ENCODE measurements around the gene TUBG2.

The TUBG2 gene

DNA sequence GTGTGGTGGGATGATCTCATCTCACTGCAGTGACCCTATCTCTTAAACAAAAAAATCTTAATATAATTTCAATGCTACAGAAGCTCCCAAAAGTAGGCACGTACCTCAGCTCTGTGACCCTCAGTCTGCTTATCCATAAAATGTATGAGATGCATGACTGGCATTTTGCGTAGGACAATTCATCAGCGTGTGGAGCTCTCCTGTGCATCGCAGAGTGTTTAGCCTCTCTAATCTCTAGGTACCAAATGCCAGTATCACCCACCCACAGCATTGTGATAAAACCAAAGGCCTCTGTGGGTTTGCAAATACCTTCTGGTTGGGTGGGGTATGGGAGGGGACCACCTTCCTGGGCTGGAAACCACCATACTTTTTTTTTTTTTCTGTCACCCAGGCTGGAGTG, 19.0 kb upstream of the TUBG2 start:
- TF ChIP-seq, protein P1, sequence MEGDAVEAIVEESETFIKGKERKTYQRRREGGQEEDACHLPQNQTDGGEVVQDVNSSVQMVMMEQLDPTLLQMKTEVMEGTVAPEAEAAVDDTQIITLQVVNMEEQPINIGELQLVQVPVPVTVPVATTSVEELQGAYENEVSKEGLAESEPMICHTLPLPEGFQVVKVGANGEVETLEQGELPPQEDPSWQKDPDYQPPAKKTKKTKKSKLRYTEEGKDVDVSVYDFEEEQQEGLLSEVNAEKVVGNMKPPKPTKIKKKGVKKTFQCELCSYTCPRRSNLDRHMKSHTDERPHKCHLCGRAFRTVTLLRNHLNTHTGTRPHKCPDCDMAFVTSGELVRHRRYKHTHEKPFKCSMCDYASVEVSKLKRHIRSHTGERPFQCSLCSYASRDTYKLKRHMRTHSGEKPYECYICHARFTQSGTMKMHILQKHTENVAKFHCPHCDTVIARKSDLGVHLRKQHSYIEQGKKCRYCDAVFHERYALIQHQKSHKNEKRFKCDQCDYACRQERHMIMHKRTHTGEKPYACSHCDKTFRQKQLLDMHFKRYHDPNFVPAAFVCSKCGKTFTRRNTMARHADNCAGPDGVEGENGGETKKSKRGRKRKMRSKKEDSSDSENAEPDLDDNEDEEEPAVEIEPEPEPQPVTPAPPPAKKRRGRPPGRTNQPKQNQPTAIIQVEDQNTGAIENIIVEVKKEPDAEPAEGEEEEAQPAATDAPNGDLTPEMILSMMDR (IDR thresholded peaks at IDR 0.05; ENCODE audit: control insufficient read depth, insufficient read depth, low read depth, low read length, missing control alignments) = no peak
- H3K4me3 ChIP-seq (ENCODE audit: control insufficient read depth, low read depth, low read length) = no peak overlapping the region
- no peak for DNase-seq (ENCODE audit: low read depth)

- H3K4me3 ChIP-seq (ENCODE audit: control insufficient read depth, low read depth, low read length) = no peak overlapping the region
- no peak for DNase-seq (ENCODE audit: low read depth)
- TF ChIP-seq, protein P1 (IDR thresholded peaks at IDR 0.05; ENCODE audit: control insufficient read depth, insufficient read depth, low read depth, low read length, missing control alignments) = no peak
These were observed 16.7 kb upstream of the TUBG2 start for GRCh38 chr17:42642336-42642735.

GRCh38 chr17:42647778-42648177, 11.3 kb upstream of the TUBG2 start:
- no peak overlapping the region for H3K4me3 ChIP-seq (ENCODE audit: control insufficient read depth, low read depth, low read length)
- TF ChIP-seq, protein P1 (IDR thresholded peaks at IDR 0.05; ENCODE audit: control insufficient read depth, insufficient read depth, low read depth, low read length, missing control alignments) = no peak
- DNase-seq (ENCODE audit: low read depth) = no peak

DNA sequence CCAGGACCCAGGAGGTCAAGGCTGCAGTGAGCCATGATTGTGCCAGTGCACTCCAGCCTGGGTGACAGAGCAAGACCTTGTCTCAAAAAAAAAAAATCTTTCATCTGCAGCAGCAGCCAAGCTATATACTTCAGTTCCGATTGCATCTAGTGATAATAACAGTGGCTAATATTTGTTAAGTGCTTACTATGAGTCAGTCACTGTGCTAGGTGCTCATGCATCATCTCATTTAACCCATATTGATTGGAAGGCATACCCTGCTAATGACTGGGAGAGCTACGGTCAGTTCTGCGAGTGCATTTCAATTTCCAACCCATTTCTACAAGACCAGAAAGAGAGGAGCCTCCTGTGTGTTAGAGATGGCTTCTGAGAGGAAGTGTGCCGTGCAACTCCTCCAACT, 7.7 kb upstream of the TUBG2 start:
- no peak for DNase-seq (ENCODE audit: low read depth)

DNA sequence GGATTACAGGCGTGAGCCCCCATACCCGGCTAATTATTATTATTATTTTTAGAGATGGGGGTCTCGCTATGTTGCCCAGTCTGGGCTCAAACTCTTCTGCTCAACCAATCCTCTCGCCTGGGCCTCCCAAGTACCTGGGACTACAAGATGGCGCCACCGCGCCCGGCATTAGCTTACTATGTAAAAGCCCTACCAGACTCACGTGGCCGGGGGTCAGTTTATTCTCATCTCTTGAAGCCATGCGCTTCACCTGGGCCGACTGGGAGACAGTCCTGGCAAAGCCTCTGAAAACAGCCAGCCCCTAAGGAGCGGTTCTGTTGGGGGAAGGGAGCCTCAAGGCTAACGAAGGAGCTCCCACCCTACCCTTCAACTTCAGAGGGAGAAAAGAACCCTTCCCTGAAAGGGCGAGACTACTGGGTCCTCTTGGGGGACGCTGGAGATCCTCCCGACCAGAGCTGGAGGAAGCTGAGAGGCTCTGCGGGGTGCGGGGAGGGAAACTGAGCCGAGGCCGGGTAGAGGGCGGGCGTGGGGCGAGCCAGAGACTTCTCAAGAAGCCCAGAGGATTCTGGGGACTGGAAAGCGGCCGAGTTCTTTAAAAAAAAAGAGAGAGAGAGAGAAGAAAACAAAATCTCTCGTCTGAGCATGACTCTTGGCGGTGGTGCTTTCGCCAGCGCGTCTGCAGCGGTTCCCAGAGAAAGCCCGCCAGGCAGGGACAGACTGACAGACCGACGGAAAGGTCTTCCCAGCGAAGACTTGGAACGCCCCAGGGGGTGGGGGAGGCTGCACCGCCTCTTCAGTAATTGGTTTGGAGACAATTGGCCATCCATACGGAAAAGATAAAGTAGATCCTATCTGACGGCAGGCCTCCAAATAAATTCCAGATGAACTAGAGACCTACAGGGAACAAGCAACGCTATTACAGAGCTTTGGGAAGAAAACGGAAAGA, 5.6 kb upstream of the TUBG2 start:
- DNase-seq (ENCODE audit: low read depth) = peak; percentile 53
- peak overlapping the region; percentile 20 for H3K4me3 ChIP-seq (ENCODE audit: control insufficient read depth, low read depth, low read length)
- TF ChIP-seq, protein P1 (IDR thresholded peaks at IDR 0.05; ENCODE audit: control insufficient read depth, insufficient read depth, low read depth, low read length, missing control alignments) = no peak

More for the DNA sequence above, 7.7 kb upstream of the TUBG2 start:
- TF ChIP-seq, protein P1 (IDR thresholded peaks at IDR 0.05; ENCODE audit: control insufficient read depth, insufficient read depth, low read depth, low read length, missing control alignments) = no peak
- H3K4me3 ChIP-seq (ENCODE audit: control insufficient read depth, low read depth, low read length) = no peak overlapping the region

DNA sequence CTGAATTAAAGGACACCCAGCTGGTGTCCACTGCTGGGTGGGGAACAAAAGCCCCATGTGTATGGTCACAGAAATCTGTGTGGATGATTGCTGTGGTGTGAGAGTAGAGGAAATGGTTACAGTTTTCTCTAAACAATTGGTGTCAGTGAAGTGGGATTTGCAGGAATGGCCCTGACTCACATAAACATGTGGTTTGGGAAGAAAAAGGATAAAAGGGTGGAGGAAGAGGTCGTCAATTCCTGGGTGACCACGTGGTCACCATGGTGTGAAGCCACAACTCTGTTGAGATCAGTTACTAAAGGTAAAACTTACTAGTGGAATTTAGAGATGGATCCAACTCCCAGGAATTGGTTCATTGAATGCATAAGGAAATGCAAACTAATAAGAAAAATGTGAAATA, 3.6 kb upstream of the TUBG2 start:
- H3K4me3 ChIP-seq (ENCODE audit: control insufficient read depth, low read depth, low read length) = no peak overlapping the region
- no peak for DNase-seq (ENCODE audit: low read depth)

More for the DNA sequence above, 3.6 kb upstream of the TUBG2 start:
- TF ChIP-seq, protein P1 (IDR thresholded peaks at IDR 0.05; ENCODE audit: control insufficient read depth, insufficient read depth, low read depth, low read length, missing control alignments) = no peak

All from AG09309 (cell line).